ENCODE data around the gene TMUB2. TPM values are rescaled to one million over a fixed set of nuclear protein-coding genes. Genes with fewer than 3 reads are reported as not detected.
A peak's percentile ranks its signal among the peaks of the same experiment; 100 is the strongest.

The TMUB2 gene
- total and polyA plus RNA-seq, 9 of the 15 experiments (the other 6 are each of a cell fraction or from before 2014, with no cell fraction given), result 4.1 to 29.8 (median 16.3) TPM

DNA sequence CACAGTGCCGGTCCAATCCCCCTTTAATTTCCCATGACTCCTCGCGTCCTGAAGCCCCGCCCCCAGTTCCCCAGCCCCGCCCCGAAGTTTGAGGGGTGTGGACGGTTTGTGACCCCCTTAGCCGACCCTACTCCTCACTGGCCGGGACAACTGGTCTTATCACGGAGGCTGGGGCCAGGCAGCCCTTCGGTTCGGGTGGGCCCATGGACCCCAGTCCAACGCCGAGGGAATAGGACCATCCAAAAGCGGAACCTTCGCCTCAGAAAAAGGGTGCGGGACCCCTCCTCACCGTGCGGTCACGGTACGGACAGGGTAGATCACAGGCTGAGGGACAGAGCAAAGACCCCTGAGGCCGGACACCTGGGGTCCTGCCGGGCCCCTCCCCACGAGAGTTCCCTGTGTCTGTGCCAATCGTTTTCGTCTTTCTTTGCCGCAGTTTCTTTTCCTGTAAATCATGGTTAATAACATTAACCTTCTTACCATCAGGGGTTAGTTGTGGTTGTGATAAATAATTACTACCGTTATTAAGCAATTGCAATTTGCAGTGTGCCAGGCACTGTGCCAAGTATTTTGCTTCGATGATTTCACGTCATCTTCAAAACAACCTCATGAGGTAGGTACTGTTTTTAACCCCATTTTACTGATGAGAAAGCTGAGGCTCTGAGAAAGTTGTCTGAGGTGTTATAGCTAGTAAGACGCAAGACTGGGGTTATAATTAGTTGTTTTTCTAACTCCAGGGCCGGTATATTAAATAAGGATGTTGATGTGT is 543 bp downstream of the TMUB2 start (continued):
- TF ChIP-seq SAFB2 (IDR thresholded peaks at IDR 0.05; ENCODE audit: borderline replicate concordance, low read depth, low read length, severe bottlenecking), result no peak
- TF ChIP-seq, protein P1, sequence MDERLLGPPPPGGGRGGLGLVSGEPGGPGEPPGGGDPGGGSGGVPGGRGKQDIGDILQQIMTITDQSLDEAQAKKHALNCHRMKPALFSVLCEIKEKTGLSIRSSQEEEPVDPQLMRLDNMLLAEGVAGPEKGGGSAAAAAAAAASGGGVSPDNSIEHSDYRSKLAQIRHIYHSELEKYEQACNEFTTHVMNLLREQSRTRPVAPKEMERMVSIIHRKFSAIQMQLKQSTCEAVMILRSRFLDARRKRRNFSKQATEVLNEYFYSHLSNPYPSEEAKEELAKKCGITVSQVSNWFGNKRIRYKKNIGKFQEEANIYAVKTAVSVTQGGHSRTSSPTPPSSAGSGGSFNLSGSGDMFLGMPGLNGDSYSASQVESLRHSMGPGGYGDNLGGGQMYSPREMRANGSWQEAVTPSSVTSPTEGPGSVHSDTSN (CRISPR knock-in tag; IDR thresholded peaks at IDR 0.05; ENCODE audit: low read depth), result no peak
- TF ChIP-seq, protein P1 (tag; conservative IDR thresholded peaks at IDR 0.05; ENCODE audit: low read depth), result peak; percentile 44; the same call in 1 of the 2 replicates
- TF ChIP-seq PHF8 (IDR thresholded peaks at IDR 0.05; ENCODE audit: borderline replicate concordance, low read length), result peak; percentile 53; the same call in 1 of the 2 replicates
- TF ChIP-seq GABPA (tag; conservative IDR thresholded peaks at IDR 0.05; ENCODE audit: low read depth), result peak; percentile 86
- TF ChIP-seq RBM25 (IDR thresholded peaks at IDR 0.05; ENCODE audit: low read depth, low read length, severe bottlenecking), result peak; percentile 94
- TF ChIP-seq GABPB1 (CRISPR knock-in tag; IDR thresholded peaks at IDR 0.05), result peak; percentile 3; the same call in 1 of the 2 replicates
- TF ChIP-seq SUPT5H (IDR thresholded peaks at IDR 0.05), result peak; percentile 21; the same call in 1 of the 2 replicates
- peak; percentile 83 for TF ChIP-seq BCOR (IDR thresholded peaks at IDR 0.05)
- TF ChIP-seq SIN3A (IDR thresholded peaks at IDR 0.05; ENCODE audit: borderline replicate concordance in 2 of 2, control insufficient read depth in 1 of 2, low read depth in 2 of 2, low read length in 2 of 2), result peak in 1 of 2 experiments; percentile 28; a peak in 1 of 4 replicates
- peak; percentile 42 for TF ChIP-seq MEIS2 (IDR thresholded peaks at IDR 0.05; ENCODE audit: partially characterized antibody)
- TF ChIP-seq NR2C2 (CRISPR knock-in tag; IDR thresholded peaks at IDR 0.05), result no peak
- peak; percentile 93 for TF ChIP-seq NR2C2 (tag; IDR thresholded peaks at IDR 0.05)
- no peak for TF ChIP-seq ETS2 (tag; IDR thresholded peaks at IDR 0.05; ENCODE audit: borderline replicate concordance, poor library complexity, severe bottlenecking)
- TF ChIP-seq, protein P2, sequence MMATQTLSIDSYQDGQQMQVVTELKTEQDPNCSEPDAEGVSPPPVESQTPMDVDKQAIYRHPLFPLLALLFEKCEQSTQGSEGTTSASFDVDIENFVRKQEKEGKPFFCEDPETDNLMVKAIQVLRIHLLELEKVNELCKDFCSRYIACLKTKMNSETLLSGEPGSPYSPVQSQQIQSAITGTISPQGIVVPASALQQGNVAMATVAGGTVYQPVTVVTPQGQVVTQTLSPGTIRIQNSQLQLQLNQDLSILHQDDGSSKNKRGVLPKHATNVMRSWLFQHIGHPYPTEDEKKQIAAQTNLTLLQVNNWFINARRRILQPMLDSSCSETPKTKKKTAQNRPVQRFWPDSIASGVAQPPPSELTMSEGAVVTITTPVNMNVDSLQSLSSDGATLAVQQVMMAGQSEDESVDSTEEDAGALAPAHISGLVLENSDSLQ (IDR thresholded peaks at IDR 0.05), result peak; percentile 22
- no peak for TF ChIP-seq ZNF589 (CRISPR knock-in tag; IDR thresholded peaks at IDR 0.05; ENCODE audit: low read depth)
- peak; percentile 64 for TF ChIP-seq CHD1 (IDR thresholded peaks at IDR 0.05; ENCODE audit: low read length)

Measured in K562 (cell line).